Urothelium cell line (cell line): ENCODE measurements around the gene P2RY4.
"Not testable (repeated sequence)": the region's sequence is repeated elsewhere in the genome, so short reads cannot be mapped to it uniquely, and the experiment has no call there.

Source experiments
- DNase-seq: peaks from one replicate; pipeline ENCODE4 v3.0.0; 2011; ENCODE audit warnings: low spot score, mixed read lengths
- FAIRE-seq: peaks from 2 replicates; lab custom pipeline; 2011; peaks lifted over from hg19 to GRCh38; lab: Jason Lieb, UNC

Gene P2RY4

GRCh38 chrX:70247252-70247651, 12.8 kb downstream of the P2RY4 start:
- FAIRE-seq (no peak), DNase-seq (no peak)

- no peak for DNase-seq
- FAIRE-seq: no peak
Observed at GRCh38 chrX:70244881-70245280, 15.1 kb downstream of the P2RY4 start.

GRCh38 chrX:70243601-70244000, 16.4 kb downstream of the P2RY4 start:
- FAIRE-seq, DNase-seq: not testable (repeated sequence)

- DNase-seq (no peak), FAIRE-seq (no peak)
Observed at GRCh38 chrX:70241501-70241900, 18.5 kb downstream of the P2RY4 start.

GRCh38 chrX:70240751-70241150, 19.3 kb downstream of the P2RY4 start:
- no peak for DNase-seq
- FAIRE-seq: no peak

GRCh38 chrX:70234355-70234754, 25.6 kb downstream of the P2RY4 start, which contains the start of gene AWAT1:
Gene AWAT1 (plus strand): TSS chrX:70234655. CDS start chrX:70234696, 41 bp downstream.
- FAIRE-seq: no peak
- no peak for DNase-seq

GRCh38 chrX:70231666-70232065, 28.3 kb downstream of the P2RY4 start:
- FAIRE-seq (no peak), DNase-seq (no peak)

- FAIRE-seq: no peak
- no peak for DNase-seq
Observed at GRCh38 chrX:70226687-70227086, 33.3 kb downstream of the P2RY4 start.

GRCh38 chrX:70226048-70226447, 34.0 kb downstream of the P2RY4 start:
- FAIRE-seq: no peak

GRCh38 chrX:70219938-70220764, 39.9 kb downstream of the P2RY4 start:
- no peak for DNase-seq
- FAIRE-seq: no peak

More at GRCh38 chrX:70226048-70226447, 34.0 kb downstream of the P2RY4 start:
- DNase-seq: no peak

- not testable (repeated sequence) for DNase-seq, FAIRE-seq
Observed at GRCh38 chrX:70209570-70209969, 50.4 kb downstream of the P2RY4 start.

- DNase-seq: no peak
- no peak for FAIRE-seq
Observed at GRCh38 chrX:70208479-70208878, 51.5 kb downstream of the P2RY4 start.
